Measurements from ENCODE around the gene SINHCAF.

The SINHCAF gene

GRCh38 chr12:31231611-31232360, 94.2 kb downstream of the SINHCAF start:
- no peak for DNase-seq

Data from NCI-H2171 treated with DMSO at 0.1 percent for 48 hours (cell line).